ENCODE data around the gene TUT4.

DNA sequence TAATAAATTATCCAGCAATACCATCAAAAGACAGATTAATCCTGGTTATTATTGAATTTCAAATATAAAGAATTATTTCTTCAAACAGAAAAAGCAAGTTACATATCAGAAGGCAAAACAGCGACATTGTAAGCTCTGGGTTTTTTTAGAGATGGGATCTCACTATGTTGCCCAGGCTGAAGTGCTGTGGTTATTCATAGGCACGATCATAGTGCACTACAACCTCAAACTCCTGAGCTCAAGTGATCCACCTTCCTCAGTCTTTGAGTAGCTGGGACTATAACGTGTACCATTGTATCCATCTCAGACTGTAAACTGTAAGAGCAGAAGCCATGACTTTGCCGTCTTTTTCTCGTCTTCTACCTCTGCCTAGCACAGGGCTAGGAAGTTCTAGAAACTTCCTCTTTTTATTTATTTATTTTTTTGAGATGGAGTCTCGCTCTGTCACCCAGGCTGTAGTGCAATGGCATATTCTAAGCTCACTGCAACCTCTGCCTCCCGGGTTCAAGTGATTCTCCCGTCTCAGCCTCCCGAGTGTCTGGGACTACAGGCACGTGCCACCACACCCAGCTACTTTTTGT, 29.3 kb upstream of the TUT4 start:
- TF ChIP-seq EZH2phosphoT487 (IDR thresholded peaks at IDR 0.05; ENCODE audit: insufficient read depth, low read depth) (no peak), EZH2 (IDR thresholded peaks at IDR 0.05; ENCODE audit: insufficient read depth, poor library complexity, severe bottlenecking) (no peak)
